ENCODE data around the gene ZCWPW1.
"Not testable (repeated sequence)": the region's sequence is repeated elsewhere in the genome, so short reads cannot be mapped to it uniquely, and the experiment has no call there.

ZCWPW1 gene

GRCh38 chr7:100366411-100367250, 61.9 kb downstream of the ZCWPW1 start:
- no peak for DNase-seq (ENCODE audit: insufficient read length, low spot score)
- TF ChIP-seq CTCF (IDR thresholded peaks at IDR 0.05; ENCODE audit: insufficient read depth, missing control alignments): no peak
- FAIRE-seq: no peak

GRCh38 chr7:100365998-100366367, 62.5 kb downstream of the ZCWPW1 start:
- not testable (repeated sequence) for DNase-seq (ENCODE audit: insufficient read length, low spot score); FAIRE-seq

GRCh38 chr7:100364480-100364879, 64.0 kb downstream of the ZCWPW1 start:
- no peak for FAIRE-seq
- TF ChIP-seq CTCF (IDR thresholded peaks at IDR 0.05; ENCODE audit: insufficient read depth, missing control alignments): no peak
- no peak for DNase-seq (ENCODE audit: insufficient read length, low spot score)

GRCh38 chr7:100363797-100364196, 64.7 kb downstream of the ZCWPW1 start:
- FAIRE-seq; DNase-seq (ENCODE audit: insufficient read length, low spot score): not testable (repeated sequence)

GRCh38 chr7:100363098-100363497, 65.4 kb downstream of the ZCWPW1 start:
- DNase-seq (ENCODE audit: insufficient read length, low spot score) (no peak), FAIRE-seq (no peak)
- TF ChIP-seq CTCF (IDR thresholded peaks at IDR 0.05; ENCODE audit: insufficient read depth, missing control alignments): no peak

- FAIRE-seq: no peak
- no peak for TF ChIP-seq CTCF (IDR thresholded peaks at IDR 0.05; ENCODE audit: insufficient read depth, missing control alignments)
- no peak for DNase-seq (ENCODE audit: insufficient read length, low spot score)
Observed at GRCh38 chr7:100360135-100360854, 68.2 kb downstream of the ZCWPW1 start.

- DNase-seq (ENCODE audit: insufficient read length, low spot score): no peak
- FAIRE-seq: no peak
- TF ChIP-seq CTCF (IDR thresholded peaks at IDR 0.05; ENCODE audit: insufficient read depth, missing control alignments): no peak
Observed at GRCh38 chr7:100358857-100359212, 69.7 kb downstream of the ZCWPW1 start.
